Astrocyte (in vitro differentiated cells and primary cell): ENCODE data around the gene SMPDL3B. TPM values are rescaled to one million over a fixed set of nuclear protein-coding genes. Genes with fewer than 3 reads are reported as not detected.

Experiments used
- DNase-seq: peaks from one replicate; pipeline ENCODE4 v3.0.0-alpha.2; 2010; ENCODE audit warnings: low read depth
- FAIRE-seq: peaks from 2 replicates; lab custom pipeline; 2011; peaks lifted over from hg19 to GRCh38; lab: Jason Lieb, UNC
- H2AFZ ChIP-seq: 2 replicates; pipeline ENCODE4 v1.6.0; 2012; ENCODE audit warnings: low read depth, low read length, inconsistent platforms
- H3K27ac ChIP-seq: 2 replicates; pipeline ENCODE4 v1.5.1; 2011; ENCODE audit warnings: low read depth, low read length, inconsistent platforms
- H3K27me3 ChIP-seq: 2 replicates; pipeline ENCODE4 v1.6.0; 2011; ENCODE audit warnings: low read length, inconsistent platforms; ENCODE audit not compliant: insufficient read depth
- H3K36me3 ChIP-seq: 2 replicates; pipeline ENCODE4 v1.5.1; 2011; ENCODE audit warnings: low read length, inconsistent platforms; ENCODE audit not compliant: insufficient read depth
- H3K4me1 ChIP-seq: 2 replicates; pipeline ENCODE4 v1.5.1; 2011; ENCODE audit warnings: low read length, inconsistent platforms; ENCODE audit not compliant: insufficient read depth
- H3K4me2 ChIP-seq: 2 replicates; pipeline ENCODE4 v1.6.0; 2012; ENCODE audit warnings: low read length, inconsistent platforms
- H3K4me3 ChIP-seq: 2 replicates; pipeline ENCODE4 v1.5.1; 2011; ENCODE audit warnings: low read depth, mild to moderate bottlenecking, low read length, inconsistent platforms; ENCODE audit not compliant: insufficient read depth
- H3K79me2 ChIP-seq: 2 replicates; pipeline ENCODE4 v1.6.0; 2012; ENCODE audit warnings: mild to moderate bottlenecking, low read length, inconsistent platforms; ENCODE audit not compliant: insufficient read depth
- H3K9ac ChIP-seq: 2 replicates; pipeline ENCODE4 v1.6.0; 2012; ENCODE audit warnings: mild to moderate bottlenecking, low read length, inconsistent platforms
- H3K9me3 ChIP-seq: 2 replicates; pipeline ENCODE4 v1.5.1; 2012; ENCODE audit warnings: low read depth, mild to moderate bottlenecking, low read length, inconsistent platforms; ENCODE audit not compliant: insufficient read depth
- H4K20me1 ChIP-seq: 2 replicates; pipeline ENCODE4 v1.6.0; 2012; ENCODE audit warnings: low read length, inconsistent platforms; ENCODE audit not compliant: insufficient read depth
- H3K27ac Mint-ChIP-seq: one replicate; pipeline ENCODE4 v1.8.0; 2021; ENCODE audit warnings: mild to moderate bottlenecking, mixed read lengths; ENCODE audit not compliant: unreplicated experiment
- H3K27me3 Mint-ChIP-seq: one replicate; pipeline ENCODE4 v1.8.0; 2021; ENCODE audit warnings: low read depth, mixed read lengths; ENCODE audit not compliant: unreplicated experiment
- H3K36me3 Mint-ChIP-seq: one replicate; pipeline ENCODE4 v1.8.0; 2021; ENCODE audit warnings: low read depth, mixed read lengths; ENCODE audit not compliant: unreplicated experiment
- H3K4me1 Mint-ChIP-seq: one replicate; pipeline ENCODE4 v1.8.0; 2021; ENCODE audit warnings: low read depth, mixed read lengths; ENCODE audit not compliant: unreplicated experiment
- H3K4me3 Mint-ChIP-seq: one replicate; pipeline ENCODE4 v1.8.0; 2021; ENCODE audit warnings: mild to moderate bottlenecking, moderate library complexity, mixed read lengths; ENCODE audit not compliant: unreplicated experiment
- H3K9me3 Mint-ChIP-seq: one replicate; pipeline ENCODE4 v1.8.0; 2021; ENCODE audit warnings: mild to moderate bottlenecking, mixed read lengths; ENCODE audit not compliant: unreplicated experiment
- EZH2 ChIP-seq: IDR thresholded peaks from 2 replicates; pipeline ENCODE4 v1.6.1; 2012; ENCODE audit warnings: mild to moderate bottlenecking, low read length, inconsistent platforms; ENCODE audit not compliant: insufficient read depth
- total RNA-seq: library from RNA; stranded (reverse); gene quantifications from 2 replicates; pipeline ENCODE4 v1.2.1, GENCODE V29; 2021
- TF ChIP-seq, protein P1 (sequence below): IDR thresholded peaks from 2 replicates; pipeline ENCODE4 v1.5.1; 2011; ENCODE audit warnings: low read depth, mild to moderate bottlenecking, inconsistent platforms, low read length, moderate library complexity; ENCODE audit not compliant: insufficient read depth

The SMPDL3B gene
- total RNA-seq, 1 donor from 2014 or later: 2.2 TPM

DNA sequence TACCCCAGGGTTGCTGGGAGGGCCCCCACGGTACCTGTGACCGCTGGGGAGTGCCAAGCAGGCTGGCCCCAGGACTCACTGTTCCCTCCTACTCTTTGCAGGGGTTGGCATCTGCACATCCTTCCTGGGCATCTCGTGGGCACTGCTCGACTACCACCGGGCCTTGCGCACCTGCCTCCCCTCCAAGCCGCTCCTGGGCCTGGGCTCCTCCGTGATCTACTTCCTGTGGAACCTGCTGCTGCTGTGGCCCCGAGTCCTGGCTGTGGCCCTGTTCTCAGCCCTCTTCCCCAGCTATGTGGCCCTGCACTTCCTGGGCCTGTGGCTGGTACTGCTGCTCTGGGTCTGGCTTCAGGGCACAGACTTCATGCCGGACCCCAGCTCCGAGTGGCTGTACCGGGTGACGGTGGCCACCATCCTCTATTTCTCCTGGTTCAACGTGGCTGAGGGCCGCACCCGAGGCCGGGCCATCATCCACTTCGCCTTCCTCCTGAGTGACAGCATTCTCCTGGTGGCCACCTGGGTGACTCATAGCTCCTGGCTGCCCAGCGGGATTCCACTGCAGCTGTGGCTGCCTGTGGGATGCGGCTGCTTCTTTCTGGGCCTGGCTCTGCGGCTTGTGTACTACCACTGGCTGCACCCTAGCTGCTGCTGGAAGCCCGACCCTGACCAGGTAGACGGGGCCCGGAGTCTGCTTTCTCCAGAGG lies 31.8 kb downstream of the SMPDL3B start:
- H3K36me3 Mint-ChIP-seq: peaks cover 19% of the 10 kb centered on the region
- Histone ChIP-seq H3K4me3 (no peak overlapping the region), H3K4me1 (peaks cover 29% of the 10 kb centered on the region), H3K9me3 (no peaks in the 10 kb centered on the region), H2AFZ (no peak overlapping the region), H4K20me1 (peaks cover 5% of the 10 kb centered on the region), H3K27me3 (no peaks in the 10 kb centered on the region), H3K27ac (no peak overlapping the region), H3K79me2 (no peaks in the 10 kb centered on the region), H3K9ac (no peak overlapping the region), H3K4me2 (no peak overlapping the region), H3K36me3 (no peaks in the 10 kb centered on the region)
- FAIRE-seq (no peak), DNase-seq (peak; percentile 32)
- H3K4me1 Mint-ChIP-seq: peaks cover 45% of the 10 kb centered on the region
- H3K4me3 Mint-ChIP-seq: no peak overlapping the region
- TF ChIP-seq, protein P1, sequence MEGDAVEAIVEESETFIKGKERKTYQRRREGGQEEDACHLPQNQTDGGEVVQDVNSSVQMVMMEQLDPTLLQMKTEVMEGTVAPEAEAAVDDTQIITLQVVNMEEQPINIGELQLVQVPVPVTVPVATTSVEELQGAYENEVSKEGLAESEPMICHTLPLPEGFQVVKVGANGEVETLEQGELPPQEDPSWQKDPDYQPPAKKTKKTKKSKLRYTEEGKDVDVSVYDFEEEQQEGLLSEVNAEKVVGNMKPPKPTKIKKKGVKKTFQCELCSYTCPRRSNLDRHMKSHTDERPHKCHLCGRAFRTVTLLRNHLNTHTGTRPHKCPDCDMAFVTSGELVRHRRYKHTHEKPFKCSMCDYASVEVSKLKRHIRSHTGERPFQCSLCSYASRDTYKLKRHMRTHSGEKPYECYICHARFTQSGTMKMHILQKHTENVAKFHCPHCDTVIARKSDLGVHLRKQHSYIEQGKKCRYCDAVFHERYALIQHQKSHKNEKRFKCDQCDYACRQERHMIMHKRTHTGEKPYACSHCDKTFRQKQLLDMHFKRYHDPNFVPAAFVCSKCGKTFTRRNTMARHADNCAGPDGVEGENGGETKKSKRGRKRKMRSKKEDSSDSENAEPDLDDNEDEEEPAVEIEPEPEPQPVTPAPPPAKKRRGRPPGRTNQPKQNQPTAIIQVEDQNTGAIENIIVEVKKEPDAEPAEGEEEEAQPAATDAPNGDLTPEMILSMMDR: no peak
- no peak for TF ChIP-seq EZH2
- H3K27me3 Mint-ChIP-seq: no peaks in the 10 kb centered on the region
- no peak overlapping the region for H3K27ac Mint-ChIP-seq
- H3K9me3 Mint-ChIP-seq: no peaks in the 10 kb centered on the region

GRCh38 chr1:27967106-27967883 lies 32.5 kb downstream of the SMPDL3B start:
- no peak for FAIRE-seq
- Histone ChIP-seq H3K4me3 (no peak overlapping the region), H3K27me3 (no peaks in the 10 kb centered on the region), H3K27ac (no peak overlapping the region), H4K20me1 (no peaks in the 10 kb centered on the region), H3K79me2 (no peaks in the 10 kb centered on the region), H2AFZ (no peak overlapping the region), H3K4me1 (peaks cover 29% of the 10 kb centered on the region), H3K4me2 (no peak overlapping the region), H3K36me3 (no peaks in the 10 kb centered on the region), H3K9me3 (no peaks in the 10 kb centered on the region), H3K9ac (no peak overlapping the region)
- peaks cover 50% of the 10 kb centered on the region for H3K4me1 Mint-ChIP-seq
- H3K9me3 Mint-ChIP-seq: no peaks in the 10 kb centered on the region
- peak overlapping the region; percentile 40 for H3K4me3 Mint-ChIP-seq
- H3K27me3 Mint-ChIP-seq: no peaks in the 10 kb centered on the region
- no peak for DNase-seq
- H3K27ac Mint-ChIP-seq: peak overlapping the region; percentile 84
- TF ChIP-seq, protein P1: no peak
- H3K36me3 Mint-ChIP-seq: peaks cover 19% of the 10 kb centered on the region
